Stimulated activated CD4-positive, alpha-beta T cell treated with anti-CD3 and anti-CD28 coated beads, Interleukin-15, amount 100 ng/mL, for 1 hour (primary cell): ENCODE results near the gene CEP85L.

Source experiments
- DNase-seq, 2 donors: peaks; one replicate each; pipeline ENCODE4 v3.0.0-alpha.2; 2020; ENCODE audit warnings: low read depth in 1 of 2, low spot score in 1 of 2

CEP85L gene

GRCh38 chr6:118625833-118626232 is 25.6 kb downstream of the CEP85L start:
- DNase-seq: no peak

GRCh38 chr6:118621799-118622470 is 29.5 kb downstream of the CEP85L start:
- no peak for DNase-seq

GRCh38 chr6:118620202-118620601 is 31.2 kb downstream of the CEP85L start:
- DNase-seq: no peak

GRCh38 chr6:118618676-118619377 is 32.6 kb downstream of the CEP85L start:
- DNase-seq: peak; percentile 44 to 52

GRCh38 chr6:118617417-118617816 is 34.0 kb downstream of the CEP85L start:
- no peak for DNase-seq

GRCh38 chr6:118611334-118611733 is 40.1 kb downstream of the CEP85L start:
- no peak for DNase-seq

- DNase-seq: no peak
These were observed 44.5 kb downstream of the CEP85L start for GRCh38 chr6:118606858-118607257.

GRCh38 chr6:118606268-118606667 is 45.1 kb downstream of the CEP85L start:
- no peak for DNase-seq

- no peak for DNase-seq
These were observed 48.0 kb downstream of the CEP85L start for GRCh38 chr6:118603372-118603771.

GRCh38 chr6:118602300-118602699 is 49.1 kb downstream of the CEP85L start:
- no peak for DNase-seq

GRCh38 chr6:118598324-118598723 is 53.1 kb downstream of the CEP85L start:
- DNase-seq: no peak

- no peak for DNase-seq
These were observed 53.8 kb downstream of the CEP85L start for GRCh38 chr6:118597636-118598035.

- no peak for DNase-seq
These were observed 54.5 kb downstream of the CEP85L start for GRCh38 chr6:118596774-118597320.

GRCh38 chr6:118594877-118595276 is 56.5 kb downstream of the CEP85L start:
- no peak for DNase-seq

GRCh38 chr6:118591897-118592296 is 59.5 kb downstream of the CEP85L start:
- DNase-seq: no peak

- DNase-seq: no peak
These were observed 61.6 kb downstream of the CEP85L start for GRCh38 chr6:118589649-118590365.

GRCh38 chr6:118589186-118589585 is 62.2 kb downstream of the CEP85L start:
- no peak for DNase-seq

GRCh38 chr6:118588626-118589025 is 62.8 kb downstream of the CEP85L start:
- no peak for DNase-seq

- no peak for DNase-seq
These were observed 64.5 kb downstream of the CEP85L start for GRCh38 chr6:118586746-118587485.

GRCh38 chr6:118584911-118585310 is 66.5 kb downstream of the CEP85L start:
- DNase-seq: no peak

- DNase-seq: no peak
These were observed 69.9 kb downstream of the CEP85L start for GRCh38 chr6:118581489-118581959.
